HCT116 (cell line): Measurements from ENCODE around the gene NDUFV3. TPM values are rescaled to one million over a fixed set of nuclear protein-coding genes. Genes with fewer than 3 reads are reported as not detected.
"Not testable (repeated sequence)": the region's sequence is repeated elsewhere in the genome, so short reads cannot be mapped to it uniquely, and the experiment has no call there.

ENCODE experiments used
- ATAC-seq: fragments of 200-7000 bp; cut with Tn5 transposase; 2 replicates; pipeline ENCODE4 v1.9.1; 2020; ENCODE audit warnings: mild to moderate bottlenecking, moderate library complexity
- BruUV-seq: library from RNA; stranded (reverse); fragments of 400-500 nt; replicated peaks from 2 replicates; lab custom pipeline; 2021; lab: Mats Ljungman, UMichigan
- CTCF ChIA-PET: fragments of 300-600 bp; sonication (Branson Sonifier 250); formaldehyde crosslinking; loops from one replicate; lab custom pipeline; 2021; ENCODE audit warnings: antibody characterized with exemption; lab: Charles Lee
- POLR2A ChIA-PET: fragments of 300-600, 350-600 bp; sonication (Branson Sonifier 250); formaldehyde crosslinking; loops from one replicate; lab custom pipeline; 2021; ENCODE audit warnings: antibody characterized with exemption; lab: Charles Lee
- RAD21 ChIA-PET, 2 experiments: fragments of 300-600 bp; sonication (Branson Sonifier 250); formaldehyde crosslinking; loops; one replicate each; lab custom pipeline; 2023; ENCODE audit warnings: low total read pairs in 2 of 2; ENCODE audit not compliant: uncharacterized antibody in 2 of 2, unreplicated experiment in 2 of 2, low non-redundant PET in 1 of 2; lab: Charles Lee
- DNase-seq: peaks from one replicate; pipeline ENCODE4 v3.0.0-alpha.2; 2010; ENCODE audit warnings: low read depth, low spot score
- H2AFZ ChIP-seq: fragments of 200-600 bp; shearing (Covaris generic), sonication (generic); 2 replicates; pipeline ENCODE4 v1.6.1; 2017; ENCODE audit warnings: low read depth, mixed run types, mixed read lengths, antibody characterized with exemption, low read length; ENCODE audit not compliant: poor library complexity, severe bottlenecking
- H3K27ac ChIP-seq: 2 replicates; pipeline ENCODE4 v1.5.1; 2012; ENCODE audit warnings: low read depth, low read length
- H3K27me3 ChIP-seq: fragments of 200-600 bp; sonication (generic); 2 replicates; pipeline ENCODE4 v1.6.1; 2016; ENCODE audit warnings: mixed run types, low read length, mixed read lengths; ENCODE audit not compliant: insufficient read depth
- H3K36me3 ChIP-seq, 2 experiments: fragments of 200-500 bp in 1 of 2; fragments of 200-600 bp in 1 of 2; sonication (Bioruptor generic) in 1 of 2; sonication (generic) in 1 of 2; 2 replicates each; pipeline versions ENCODE4 v1.5.1 to v1.6.1; 2014 to 2016; ENCODE audit warnings: low read length in 2 of 2, inconsistent platforms in 1 of 2, mixed read lengths in 1 of 2, mixed run types in 1 of 2; ENCODE audit not compliant: insufficient read depth in 2 of 2, control insufficient read depth in 1 of 2
- H3K4me1 ChIP-seq, 2 experiments: fragments of 200-600 bp in 1 of 2; sonication (generic) in 1 of 2; 2 replicates each; pipeline versions ENCODE4 v1.5.1 to v1.6.1; 2012 to 2017; ENCODE audit warnings: low read length in 2 of 2, inconsistent platforms in 1 of 2, mild to moderate bottlenecking in 1 of 2, mixed read lengths in 1 of 2, mixed run types in 1 of 2, moderate library complexity in 1 of 2; ENCODE audit not compliant: insufficient read depth in 2 of 2, control insufficient read depth in 1 of 2
- H3K4me2 ChIP-seq: fragments of 200-600 bp; sonication (generic); 2 replicates; pipeline ENCODE4 v1.6.1; 2017; ENCODE audit warnings: mixed run types, low read length, mixed read lengths
- H3K4me3 ChIP-seq, 2 experiments: fragments of 200-600 bp in 1 of 2; sonication (generic) in 1 of 2; replicated peaks in 1 of 2; 2 replicates each; pipeline ENCODE4 v1.5.1; 2011 to 2016; ENCODE audit warnings: low read length in 2 of 2, control low read depth in 1 of 2, low read depth in 1 of 2, mild to moderate bottlenecking in 1 of 2, mixed read lengths in 1 of 2, mixed run types in 1 of 2
- H3K79me2 ChIP-seq: fragments of 200-600 bp; sonication (generic); 2 replicates; pipeline ENCODE4 v1.6.1; 2017; ENCODE audit warnings: mild to moderate bottlenecking, mixed run types, low read length, moderate library complexity, mixed read lengths; ENCODE audit not compliant: insufficient read depth
- H3K9ac ChIP-seq: fragments of 200-600 bp; sonication (generic); 2 replicates; pipeline ENCODE4 v1.6.1; 2016; ENCODE audit warnings: low read length, mixed read lengths
- H3K9me2 ChIP-seq: fragments of 200-600 bp; sonication (generic), shearing (Covaris generic); 2 replicates; pipeline ENCODE4 v1.6.1; 2017; ENCODE audit warnings: mixed run types, mild to moderate bottlenecking, moderate library complexity; ENCODE audit not compliant: insufficient read depth
- H3K9me3 ChIP-seq, 2 experiments: fragments of 200-500 bp in 1 of 2; fragments of 200-600 bp in 1 of 2; sonication (Bioruptor generic) in 1 of 2; sonication (generic) in 1 of 2; 2 replicates each; pipeline ENCODE4 v1.6.1; 2014 to 2017; ENCODE audit warnings: low read length in 2 of 2, mixed read lengths in 2 of 2, inconsistent platforms in 1 of 2, low read depth in 1 of 2, mild to moderate bottlenecking in 1 of 2, mixed run types in 1 of 2, moderate library complexity in 1 of 2; ENCODE audit not compliant: control insufficient read depth in 1 of 2, insufficient read depth in 1 of 2
- H4K20me1 ChIP-seq: fragments of 200-600 bp; sonication (generic), shearing (Covaris generic); 2 replicates; pipeline ENCODE4 v1.6.1; 2017; ENCODE audit warnings: mixed run types, mild to moderate bottlenecking, moderate library complexity; ENCODE audit not compliant: insufficient read depth
- EGR1 ChIP-seq: IDR thresholded peaks from 2 replicates; pipeline ENCODE4 v1.6.1; 2012; ENCODE audit warnings: low read depth
- ELF1 ChIP-seq: IDR thresholded peaks from 2 replicates; pipeline ENCODE4 v1.6.1; 2012; ENCODE audit warnings: low read depth, borderline replicate concordance
- FOSL1 ChIP-seq: IDR thresholded peaks from 2 replicates; pipeline ENCODE4 v1.6.1; 2012; ENCODE audit warnings: low read depth
- POLR2A ChIP-seq: IDR thresholded peaks from 2 replicates; pipeline ENCODE4 v1.7.0; 2011; ENCODE audit warnings: borderline replicate concordance; ENCODE audit not compliant: insufficient read depth, insufficient read length; ENCODE audit errors: extremely low read depth
- SIN3A ChIP-seq: IDR thresholded peaks from 2 replicates; pipeline ENCODE4 v1.6.1; 2012; ENCODE audit warnings: low read depth
- YY1 ChIP-seq: IDR thresholded peaks from 2 replicates; pipeline ENCODE4 v1.6.1; 2011; ENCODE audit warnings: low read length, low read depth, moderate library complexity, mild to moderate bottlenecking; ENCODE audit not compliant: insufficient replicate concordance; ENCODE audit errors: extremely low read depth
- ZFX ChIP-seq: fragments of 450-650 bp; IDR thresholded peaks from 2 replicates; pipeline ENCODE4 v1.6.1; 2017
- intact Hi-C: fragments of 100-400 bp; cut with micrococcal nuclease; formaldehyde crosslinking; loops from 2 replicates; pipeline ENCODE4 v1.10.0; 2022
- total RNA-seq: library from RNA; stranded (reverse); gene quantifications from one replicate; pipeline ENCODE4 v1.2.1, GENCODE V29; 2021; ENCODE audit not compliant: unreplicated experiment
- TF ChIP-seq, protein P1 (sequence below): IDR thresholded peaks from 2 replicates; pipeline ENCODE4 v1.6.1; 2011; ENCODE audit warnings: mild to moderate bottlenecking, low read length, moderate library complexity; ENCODE audit not compliant: insufficient replicate concordance; ENCODE audit errors: extremely low read depth

The NDUFV3 gene
- total RNA-seq, 1 experiment from 2014 or later, result 35.2 TPM

DNA sequence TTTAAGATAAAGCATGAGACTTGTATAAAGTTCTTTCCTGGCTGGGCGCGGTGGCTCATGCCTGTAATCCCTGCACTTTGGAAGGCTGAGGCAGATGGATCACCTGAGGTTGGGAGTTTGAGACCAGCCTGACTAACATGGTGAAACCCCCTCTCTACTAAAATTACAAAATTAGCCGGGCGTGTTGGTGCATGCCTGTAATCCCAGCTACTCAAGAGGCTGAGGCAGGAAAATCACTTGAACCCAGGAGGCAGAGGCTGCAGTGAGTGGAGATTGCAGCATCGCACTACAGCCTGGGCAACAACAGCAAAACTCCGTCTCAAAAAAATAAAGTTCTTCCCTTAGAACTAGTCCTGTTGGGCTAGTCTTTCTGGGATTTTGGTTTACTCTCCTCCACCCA is 18.8 kb downstream of the NDUFV3 start:
- CTCF ChIA-PET, intact Hi-C loops: not testable (repeated sequence)

GRCh38 chr21:42913476-42913875 is 20.4 kb downstream of the NDUFV3 start:
- no peak overlapping the region for H2AFZ ChIP-seq
- H3K4me1 ChIP-seq, result no peaks in the 10 kb centered on the region
- intact Hi-C loops, result no loop called here
- ChIA-PET POLR2A (no interaction called here), RAD21 (no interaction called here), CTCF (no interaction called here)
- H3K79me2 ChIP-seq, result no peaks in the 10 kb centered on the region
- H3K27me3 ChIP-seq, result no peaks in the 10 kb centered on the region
- H3K27ac ChIP-seq, result no peak overlapping the region
- no peak overlapping the region for H3K4me2 ChIP-seq
- no peak; the same call in 1 of the 2 replicates for ATAC-seq
- TF ChIP-seq FOSL1, result no peak
- TF ChIP-seq, protein P1, sequence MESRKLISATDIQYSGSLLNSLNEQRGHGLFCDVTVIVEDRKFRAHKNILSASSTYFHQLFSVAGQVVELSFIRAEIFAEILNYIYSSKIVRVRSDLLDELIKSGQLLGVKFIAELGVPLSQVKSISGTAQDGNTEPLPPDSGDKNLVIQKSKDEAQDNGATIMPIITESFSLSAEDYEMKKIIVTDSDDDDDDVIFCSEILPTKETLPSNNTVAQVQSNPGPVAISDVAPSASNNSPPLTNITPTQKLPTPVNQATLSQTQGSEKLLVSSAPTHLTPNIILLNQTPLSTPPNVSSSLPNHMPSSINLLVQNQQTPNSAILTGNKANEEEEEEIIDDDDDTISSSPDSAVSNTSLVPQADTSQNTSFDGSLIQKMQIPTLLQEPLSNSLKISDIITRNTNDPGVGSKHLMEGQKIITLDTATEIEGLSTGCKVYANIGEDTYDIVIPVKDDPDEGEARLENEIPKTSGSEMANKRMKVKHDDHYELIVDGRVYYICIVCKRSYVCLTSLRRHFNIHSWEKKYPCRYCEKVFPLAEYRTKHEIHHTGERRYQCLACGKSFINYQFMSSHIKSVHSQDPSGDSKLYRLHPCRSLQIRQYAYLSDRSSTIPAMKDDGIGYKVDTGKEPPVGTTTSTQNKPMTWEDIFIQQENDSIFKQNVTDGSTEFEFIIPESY, result no peak
- no peak for TF ChIP-seq POLR2A
- TF ChIP-seq EGR1, result no peak
- no peak for TF ChIP-seq ELF1
- TF ChIP-seq ZFX, result no peak
- TF ChIP-seq SIN3A, result no peak
- TF ChIP-seq YY1, result no peak
- H3K36me3 ChIP-seq, result peaks cover 0 to 13% of the 10 kb centered on the region in 2 experiments; a peak in 3 of 4 replicates
- H3K9me2 ChIP-seq, result no peaks in the 10 kb centered on the region
- DNase-seq, result no peak
- H3K4me3 ChIP-seq, result no peak overlapping the region
- BruUV-seq, result no TSS peak
- H4K20me1 ChIP-seq, result no peaks in the 10 kb centered on the region
- H3K9me3 ChIP-seq, result no peaks in the 10 kb centered on the region
- H3K9ac ChIP-seq, result no peak overlapping the region

More for the DNA sequence above, 18.8 kb downstream of the NDUFV3 start:
- H3K27ac ChIP-seq, H3K4me3 ChIP-seq, DNase-seq, H3K4me1 ChIP-seq, RAD21 ChIA-PET, H2AFZ ChIP-seq, H3K4me2 ChIP-seq, H3K27me3 ChIP-seq, BruUV-seq, H3K79me2 ChIP-seq, ATAC-seq, H3K9me3 ChIP-seq, POLR2A ChIA-PET, H4K20me1 ChIP-seq, H3K9ac ChIP-seq, H3K9me2 ChIP-seq: not testable (repeated sequence)
- peaks cover under 1 to 16% of the 10 kb centered on the region in 2 experiments; a peak in 3 of 4 replicates for H3K36me3 ChIP-seq
